ENCODE results near the gene CFAP46.

The CFAP46 gene

DNA sequence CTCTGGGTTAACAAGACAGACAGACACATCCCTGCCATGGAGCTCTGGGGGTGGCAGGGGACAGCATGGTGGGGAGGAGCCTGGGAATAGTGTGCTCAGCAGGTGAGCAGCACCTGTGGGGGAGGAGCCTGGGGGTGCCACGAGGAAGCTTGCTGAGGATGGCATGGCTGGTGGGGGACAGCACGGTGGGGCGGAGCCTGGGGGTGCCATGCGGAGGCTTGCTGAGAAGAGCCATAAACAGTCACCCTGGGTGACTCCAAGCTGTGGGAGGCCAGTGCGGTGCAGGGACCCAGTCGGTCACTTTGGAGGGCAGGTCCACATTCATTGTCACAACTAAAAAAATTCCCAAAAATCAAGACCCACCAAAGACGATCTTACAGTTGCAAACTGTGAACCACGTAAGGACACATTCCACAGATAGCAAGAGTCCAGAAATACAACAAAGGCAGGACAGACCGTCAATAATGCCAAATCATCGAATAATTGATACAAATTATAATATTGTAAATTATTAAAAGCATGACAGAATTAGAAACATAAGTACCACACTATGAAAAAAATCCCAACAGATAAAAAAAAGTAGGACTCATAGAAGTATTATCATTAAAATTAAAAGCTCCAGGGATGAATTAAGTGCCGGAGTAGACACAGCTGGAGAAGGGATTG is 180.8 kb downstream of the CFAP46 start:
- DNase-seq (ENCODE audit: low read depth), result no peak
- H3K4me3 ChIP-seq (ENCODE audit: low read depth, low read length), result no peak overlapping the region
- TF ChIP-seq, protein P1, sequence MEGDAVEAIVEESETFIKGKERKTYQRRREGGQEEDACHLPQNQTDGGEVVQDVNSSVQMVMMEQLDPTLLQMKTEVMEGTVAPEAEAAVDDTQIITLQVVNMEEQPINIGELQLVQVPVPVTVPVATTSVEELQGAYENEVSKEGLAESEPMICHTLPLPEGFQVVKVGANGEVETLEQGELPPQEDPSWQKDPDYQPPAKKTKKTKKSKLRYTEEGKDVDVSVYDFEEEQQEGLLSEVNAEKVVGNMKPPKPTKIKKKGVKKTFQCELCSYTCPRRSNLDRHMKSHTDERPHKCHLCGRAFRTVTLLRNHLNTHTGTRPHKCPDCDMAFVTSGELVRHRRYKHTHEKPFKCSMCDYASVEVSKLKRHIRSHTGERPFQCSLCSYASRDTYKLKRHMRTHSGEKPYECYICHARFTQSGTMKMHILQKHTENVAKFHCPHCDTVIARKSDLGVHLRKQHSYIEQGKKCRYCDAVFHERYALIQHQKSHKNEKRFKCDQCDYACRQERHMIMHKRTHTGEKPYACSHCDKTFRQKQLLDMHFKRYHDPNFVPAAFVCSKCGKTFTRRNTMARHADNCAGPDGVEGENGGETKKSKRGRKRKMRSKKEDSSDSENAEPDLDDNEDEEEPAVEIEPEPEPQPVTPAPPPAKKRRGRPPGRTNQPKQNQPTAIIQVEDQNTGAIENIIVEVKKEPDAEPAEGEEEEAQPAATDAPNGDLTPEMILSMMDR (IDR thresholded peaks at IDR 0.05; ENCODE audit: control insufficient read depth, extremely low read depth, insufficient read depth), result no peak

DNA sequence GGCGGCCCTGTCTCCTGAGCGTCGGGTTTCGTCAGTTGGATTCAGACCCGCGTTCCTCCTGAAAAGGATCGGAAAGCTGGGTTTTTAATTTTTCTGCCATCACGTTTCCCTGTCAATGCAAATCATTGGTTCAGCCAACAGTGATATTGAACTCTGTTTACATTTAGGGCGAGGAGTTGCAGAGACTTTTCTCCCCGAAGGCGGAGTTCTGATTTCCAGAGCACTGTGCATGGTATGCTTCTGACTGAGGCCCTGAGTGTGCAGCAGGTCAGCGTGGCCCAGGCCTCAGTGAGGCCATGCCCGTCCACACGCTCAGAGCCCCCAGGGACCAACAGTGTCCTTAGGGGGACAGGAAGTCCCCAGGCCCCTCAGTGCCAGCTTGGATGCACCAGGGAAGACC is 183.5 kb downstream of the CFAP46 start:
- no peak for DNase-seq (ENCODE audit: low read depth)
- TF ChIP-seq, protein P1 (IDR thresholded peaks at IDR 0.05; ENCODE audit: control insufficient read depth, extremely low read depth, insufficient read depth), result no peak
- H3K4me3 ChIP-seq (ENCODE audit: low read depth, low read length), result no peak overlapping the region

All from LNCaP clone FGC (cell line).